GM13976 (cell line): Measurements from ENCODE around the gene CLPSL1.
A peak's percentile ranks its signal among the peaks of the same experiment; 100 is the strongest.

Experiments used
- DNase-seq: peaks from one replicate; pipeline ENCODE4 v3.0.0; 2012; ENCODE audit warnings: low spot score
- in situ Hi-C: fragments of 300-500 bp; cut with MboI; formaldehyde crosslinking; loops from one replicate; pipeline ENCODE4 v1.12.0; 2022; ENCODE audit warnings: low sequenced_read_pairs, mixed read lengths, inconsistent platforms; ENCODE audit not compliant: unreplicated experiment
- TF ChIP-seq, protein P1 (sequence below): IDR thresholded peaks from 2 replicates; pipeline ENCODE4 v1.5.1; 2012; ENCODE audit warnings: borderline replicate concordance, mild to moderate bottlenecking; ENCODE audit not compliant: insufficient read depth; ENCODE audit errors: extremely low read depth, missing control alignments, control extremely low read depth

Gene CLPSL1

GRCh38 chr6:35795453-35796071, 14.7 kb downstream of the CLPSL1 start:
- in situ Hi-C loops = no loop called here
- TF ChIP-seq, protein P1, sequence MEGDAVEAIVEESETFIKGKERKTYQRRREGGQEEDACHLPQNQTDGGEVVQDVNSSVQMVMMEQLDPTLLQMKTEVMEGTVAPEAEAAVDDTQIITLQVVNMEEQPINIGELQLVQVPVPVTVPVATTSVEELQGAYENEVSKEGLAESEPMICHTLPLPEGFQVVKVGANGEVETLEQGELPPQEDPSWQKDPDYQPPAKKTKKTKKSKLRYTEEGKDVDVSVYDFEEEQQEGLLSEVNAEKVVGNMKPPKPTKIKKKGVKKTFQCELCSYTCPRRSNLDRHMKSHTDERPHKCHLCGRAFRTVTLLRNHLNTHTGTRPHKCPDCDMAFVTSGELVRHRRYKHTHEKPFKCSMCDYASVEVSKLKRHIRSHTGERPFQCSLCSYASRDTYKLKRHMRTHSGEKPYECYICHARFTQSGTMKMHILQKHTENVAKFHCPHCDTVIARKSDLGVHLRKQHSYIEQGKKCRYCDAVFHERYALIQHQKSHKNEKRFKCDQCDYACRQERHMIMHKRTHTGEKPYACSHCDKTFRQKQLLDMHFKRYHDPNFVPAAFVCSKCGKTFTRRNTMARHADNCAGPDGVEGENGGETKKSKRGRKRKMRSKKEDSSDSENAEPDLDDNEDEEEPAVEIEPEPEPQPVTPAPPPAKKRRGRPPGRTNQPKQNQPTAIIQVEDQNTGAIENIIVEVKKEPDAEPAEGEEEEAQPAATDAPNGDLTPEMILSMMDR = no peak
- DNase-seq = peak; percentile 24

DNA sequence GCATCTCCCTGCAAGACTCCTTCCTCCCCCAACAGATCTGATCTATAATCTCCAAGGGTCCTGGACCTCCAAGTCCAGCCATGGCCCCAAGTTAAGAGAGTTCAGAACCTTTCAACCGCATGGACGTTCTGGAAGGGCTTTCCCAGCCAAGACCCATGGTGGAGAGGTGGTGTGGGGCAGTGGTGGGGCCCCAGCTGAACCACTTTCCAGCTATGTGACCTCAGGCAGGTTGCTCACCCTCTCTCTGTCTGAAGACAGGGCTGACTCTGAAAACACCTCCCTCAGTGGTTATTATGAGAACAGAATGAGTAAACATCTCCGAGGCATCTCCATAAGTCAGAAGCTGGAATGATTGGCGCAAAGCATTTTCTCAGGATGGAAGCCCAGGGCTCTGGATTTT, 15.4 kb downstream of the CLPSL1 start:
- TF ChIP-seq, protein P1 = no peak
- in situ Hi-C loops = no loop called here
- DNase-seq = peak; percentile 22

DNA sequence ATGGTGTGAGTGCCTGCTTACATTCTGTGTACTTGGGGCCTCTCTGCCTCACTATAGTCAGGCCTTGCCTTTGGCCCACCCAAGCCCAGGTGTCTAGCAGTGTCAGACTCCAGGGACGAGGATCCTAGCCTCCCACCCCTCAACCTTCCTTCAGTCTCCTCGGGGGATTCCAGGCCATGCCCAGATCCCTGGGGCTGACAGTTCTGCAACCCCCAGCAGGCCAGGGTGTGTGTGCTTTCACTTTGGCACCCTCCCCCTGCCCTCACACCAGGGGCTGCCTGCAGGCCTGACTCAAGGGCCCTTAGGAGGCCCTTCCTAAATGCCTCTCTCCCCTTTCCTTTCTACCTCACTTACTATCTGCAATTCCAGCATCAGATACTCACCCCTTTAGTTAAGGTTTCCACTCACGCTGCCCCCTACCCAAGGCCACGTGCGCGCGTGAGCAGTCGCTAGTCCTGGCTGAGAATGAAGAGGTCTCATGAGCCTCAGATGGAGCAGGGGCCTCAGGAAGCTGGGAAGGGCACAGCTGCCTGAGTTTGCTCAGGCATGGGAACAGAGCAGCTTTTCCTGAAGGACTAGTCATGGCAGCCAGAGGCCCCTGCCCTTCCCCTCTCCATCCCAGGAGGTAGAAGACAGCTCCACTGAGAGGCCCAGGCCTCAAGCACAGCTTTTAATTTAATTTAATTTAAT, 17.2 kb downstream of the CLPSL1 start:
- TF ChIP-seq, protein P1 = no peak
- peak; percentile 29 for DNase-seq
- in situ Hi-C loops = no loop called here

GRCh38 chr6:35798706-35799105, 17.9 kb downstream of the CLPSL1 start:
- DNase-seq = no peak
- in situ Hi-C loops = no loop called here
- TF ChIP-seq, protein P1 = no peak

DNA sequence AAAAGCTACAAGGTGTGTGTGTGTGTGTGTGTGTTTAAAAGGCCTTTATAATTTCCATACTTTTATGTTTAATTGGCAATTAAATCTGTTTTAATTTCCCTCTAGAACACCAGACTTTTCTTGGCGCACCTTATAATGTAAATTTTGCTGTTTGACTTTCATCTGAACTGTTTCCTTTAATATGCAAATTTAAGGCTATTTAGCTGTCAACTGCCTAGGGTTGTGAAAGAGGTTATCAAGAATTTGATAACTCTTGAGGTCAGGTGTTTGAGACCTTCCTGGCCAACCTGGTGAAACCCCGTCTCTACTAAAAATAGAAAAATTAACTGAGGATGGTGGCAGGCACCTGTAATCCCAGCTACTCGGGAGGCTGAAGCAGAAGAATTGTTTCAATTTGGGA, 20.3 kb downstream of the CLPSL1 start:
- TF ChIP-seq, protein P1 = no peak

DNA sequence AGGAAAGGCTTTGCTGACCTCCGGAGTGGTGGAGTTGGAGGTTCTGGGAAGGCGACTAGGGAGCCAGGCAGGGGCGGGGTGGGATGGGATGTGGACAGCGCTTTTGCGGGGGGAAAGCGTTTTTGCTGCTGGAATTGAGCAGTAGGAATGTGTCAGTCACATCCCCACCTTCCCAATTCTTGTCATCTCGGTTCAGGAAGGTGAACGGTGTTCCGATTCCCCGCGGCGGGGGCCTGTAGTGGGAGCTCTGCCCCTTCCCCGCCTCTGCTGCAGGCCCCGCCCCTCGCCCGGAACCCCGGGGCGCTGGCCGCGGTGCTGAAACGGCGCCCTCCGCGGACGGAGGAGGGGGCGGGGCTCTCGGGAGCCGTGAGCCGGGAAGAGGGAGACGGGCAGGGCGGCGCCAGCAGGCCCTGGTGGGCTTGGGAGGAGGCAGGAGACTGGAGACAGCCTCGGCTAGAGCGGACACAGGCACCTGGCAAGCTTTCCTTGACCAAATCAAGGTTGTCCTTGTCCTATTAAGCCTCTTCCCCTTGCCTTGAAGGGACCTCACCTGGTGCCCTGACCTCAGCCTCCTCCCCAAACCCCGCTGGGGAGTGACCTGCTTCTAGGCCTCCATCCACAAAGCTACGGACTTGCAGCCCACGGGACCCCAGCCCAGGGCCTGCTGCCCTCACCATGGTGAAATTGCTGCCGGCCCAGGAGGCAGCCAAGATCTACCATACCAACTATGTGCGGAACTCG, 24.3 kb downstream of the CLPSL1 start, which contains the start of gene LHFPL5:
Gene LHFPL5, plus strand, starts transcription at position 357 of the 741 bp plus-strand sequence. Its CDS starts 319 bp downstream, at position 676.
- TF ChIP-seq, protein P1 = no peak
- peak; percentile 91 for DNase-seq
- in situ Hi-C loops = no loop called here

More for the DNA sequence above, 20.3 kb downstream of the CLPSL1 start:
- no peak for DNase-seq
- in situ Hi-C loops = no loop called here
